HG03039 (cell line): ENCODE data around the gene OR10C1.
"Not testable (repeated sequence)": the region's sequence is repeated elsewhere in the genome, so short reads cannot be mapped to it uniquely, and the experiment has no call there.

Experiments
- ATAC-seq: cut with Tn5 transposase; IDR thresholded peaks from one replicate; pipeline ENCODE4 v1.9.1; 2021; ENCODE audit warnings: mild to moderate bottlenecking, moderate library complexity; ENCODE audit not compliant: unreplicated experiment

The OR10C1 gene

DNA sequence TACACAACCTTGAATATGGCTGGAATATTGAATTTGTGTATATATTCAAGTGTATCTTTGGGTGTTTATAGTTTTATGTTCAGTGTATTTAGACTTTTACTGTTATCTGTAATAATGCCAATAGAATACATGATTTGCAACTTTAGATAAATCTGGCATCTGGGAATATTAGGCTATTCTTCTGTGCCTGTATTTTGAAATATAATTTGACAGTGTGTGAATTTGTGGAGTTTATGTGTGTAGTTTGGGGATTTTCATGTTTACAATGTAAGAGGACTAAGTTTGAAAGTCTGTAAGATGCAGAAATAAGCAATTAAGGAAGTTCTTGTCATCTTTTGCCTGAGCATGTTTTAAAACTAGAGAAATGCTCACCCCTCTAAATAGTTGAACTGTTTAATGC is at the start of gene OR10C1:
TSS of gene OR10C1 (plus strand) at position 301 of the 400 bp plus-strand sequence. CDS start 710 bp downstream, outside the sequence.
- ATAC-seq: no peak

- no peak for ATAC-seq
Measured at GRCh38 chr6:29395331-29395730, 43.8 kb upstream of the OR10C1 start, which contains the start of gene OR12D2. OR12D2 (plus strand) TSS chr6:29395631; CDS start chr6:29396700, 1,069 bp downstream.

DNA sequence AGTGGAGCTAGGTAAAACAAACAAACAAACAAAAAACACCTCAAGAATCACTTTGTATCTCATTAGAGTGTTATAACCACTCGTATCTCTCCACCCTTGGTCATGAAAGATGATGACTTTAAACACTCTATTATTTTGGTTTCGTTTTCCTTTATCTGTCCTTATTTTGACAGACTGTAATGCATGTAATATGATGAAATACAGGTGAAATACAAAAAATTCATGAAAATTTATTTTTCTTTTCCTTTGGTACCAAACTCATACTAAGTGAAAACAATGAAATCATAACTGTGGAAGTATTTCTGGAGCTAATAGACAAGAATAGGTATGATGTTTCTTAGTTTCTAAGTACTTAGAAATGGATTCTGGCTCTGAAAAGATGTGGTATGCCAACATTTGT is 39.6 kb upstream of the OR10C1 start:
- ATAC-seq: no peak

- no peak for ATAC-seq
Measured at GRCh38 chr6:29403801-29404200, 35.3 kb upstream of the OR10C1 start.

DNA sequence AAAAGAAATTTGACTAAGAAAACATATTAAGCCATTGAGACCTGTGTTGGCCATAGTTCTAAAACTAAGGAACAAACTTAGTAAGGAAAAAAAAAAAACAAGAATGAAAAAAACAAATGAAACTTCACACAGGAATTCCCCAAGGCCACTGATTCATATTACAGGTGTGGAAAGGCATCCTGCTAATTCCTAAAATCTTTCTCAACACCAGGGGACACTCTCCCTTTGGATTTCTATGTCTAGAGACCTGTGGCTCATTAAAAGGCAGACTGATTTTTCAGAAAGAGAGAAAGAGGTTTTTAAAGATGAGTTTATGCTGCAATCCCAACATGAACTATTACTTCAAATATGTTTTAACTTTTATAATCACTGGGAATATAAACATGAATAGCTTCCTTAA is 24.5 kb upstream of the OR10C1 start, which contains the start of gene OR12D1:
TSS of gene OR12D1 (plus strand) at position 341 of the 400 bp plus-strand sequence.
- no peak for ATAC-seq

GRCh38 chr6:29419516-29419915 is 19.6 kb upstream of the OR10C1 start:
- no peak for ATAC-seq

DNA sequence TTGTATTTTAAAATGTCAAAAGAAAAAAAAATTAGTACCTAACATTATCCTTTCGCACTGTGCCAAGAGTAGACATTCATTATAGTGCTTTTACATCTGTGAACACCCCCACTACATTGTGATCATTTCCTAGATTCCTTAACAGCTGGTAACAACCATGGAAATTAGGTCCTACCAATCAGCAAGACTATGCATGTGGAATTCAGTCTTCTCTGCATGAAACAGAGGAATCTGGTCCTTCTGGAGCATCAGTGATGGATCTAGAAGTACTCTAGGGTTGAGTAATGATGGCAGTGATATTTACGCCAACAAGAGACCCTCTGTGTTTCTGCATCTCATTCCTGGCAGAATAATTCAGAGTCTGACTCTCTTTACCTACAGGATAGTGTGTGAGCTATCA is 14.9 kb upstream of the OR10C1 start:
- ATAC-seq: no peak

GRCh38 chr6:29424575-29424974 is 14.5 kb upstream of the OR10C1 start:
- ATAC-seq: no peak

DNA sequence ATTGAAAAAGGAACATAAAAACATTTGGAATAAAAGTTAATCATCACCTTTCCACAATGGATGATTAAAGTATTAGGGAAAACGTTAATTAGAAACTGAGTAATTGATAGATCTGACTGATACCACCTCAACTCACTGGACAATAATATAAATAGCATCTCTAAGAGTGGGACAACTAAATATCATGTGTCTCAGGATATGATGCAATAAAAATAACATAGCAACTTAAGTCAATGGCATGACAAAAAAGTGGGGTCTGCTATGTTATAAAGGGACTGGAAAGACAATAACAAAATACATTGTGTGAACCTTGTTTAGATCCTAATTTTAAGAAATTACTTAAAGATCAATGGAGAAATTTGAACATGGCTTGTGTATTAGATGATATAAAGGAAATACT is 14.0 kb upstream of the OR10C1 start:
- no peak for ATAC-seq

- ATAC-seq: no peak
Measured at GRCh38 chr6:29426654-29427053, 12.5 kb upstream of the OR10C1 start.

- not testable (repeated sequence) for ATAC-seq
Measured at GRCh38 chr6:29436730-29437129, 2.4 kb upstream of the OR10C1 start.

DNA sequence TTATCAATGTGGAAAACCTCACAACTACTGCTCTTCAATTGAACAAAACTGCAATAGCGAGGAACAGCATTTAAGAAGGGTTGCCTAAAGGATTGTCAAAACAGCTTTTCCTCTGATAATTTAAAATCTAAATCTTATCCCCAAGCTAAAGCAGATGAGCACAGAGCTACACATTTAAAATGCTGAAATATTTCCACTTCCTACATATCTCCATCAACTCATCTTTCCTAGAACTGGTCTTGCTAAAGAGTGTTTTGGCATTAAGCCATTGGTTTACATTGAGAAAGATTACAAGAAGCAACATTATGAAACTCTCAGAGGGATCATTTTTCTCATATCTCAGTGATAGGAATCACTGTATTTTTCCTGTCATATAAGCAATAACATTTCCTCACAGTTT is 3.6 kb downstream of the OR10C1 start:
- ATAC-seq: no peak

DNA sequence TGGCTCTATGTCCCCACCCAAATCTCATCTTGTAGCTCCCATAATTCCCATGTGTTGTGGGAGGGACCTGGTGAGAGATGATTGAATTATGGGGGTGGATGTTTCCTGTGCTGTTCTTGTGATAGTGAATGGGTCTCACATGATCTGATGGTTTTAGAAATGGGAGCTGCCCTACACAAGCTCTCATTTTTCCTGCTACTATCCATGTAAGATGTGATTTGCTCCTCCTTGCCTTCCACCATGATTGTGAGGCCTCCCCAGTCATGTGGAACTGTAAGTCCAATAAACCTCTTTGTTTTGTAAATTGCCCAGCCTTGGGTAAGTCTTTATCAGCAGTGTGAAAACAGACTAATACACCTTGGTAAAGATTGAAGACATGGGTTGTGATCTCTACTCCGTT is 4.9 kb downstream of the OR10C1 start:
- not testable (repeated sequence) for ATAC-seq

- no peak for ATAC-seq
Measured at GRCh38 chr6:29447670-29448069, 8.6 kb downstream of the OR10C1 start.

DNA sequence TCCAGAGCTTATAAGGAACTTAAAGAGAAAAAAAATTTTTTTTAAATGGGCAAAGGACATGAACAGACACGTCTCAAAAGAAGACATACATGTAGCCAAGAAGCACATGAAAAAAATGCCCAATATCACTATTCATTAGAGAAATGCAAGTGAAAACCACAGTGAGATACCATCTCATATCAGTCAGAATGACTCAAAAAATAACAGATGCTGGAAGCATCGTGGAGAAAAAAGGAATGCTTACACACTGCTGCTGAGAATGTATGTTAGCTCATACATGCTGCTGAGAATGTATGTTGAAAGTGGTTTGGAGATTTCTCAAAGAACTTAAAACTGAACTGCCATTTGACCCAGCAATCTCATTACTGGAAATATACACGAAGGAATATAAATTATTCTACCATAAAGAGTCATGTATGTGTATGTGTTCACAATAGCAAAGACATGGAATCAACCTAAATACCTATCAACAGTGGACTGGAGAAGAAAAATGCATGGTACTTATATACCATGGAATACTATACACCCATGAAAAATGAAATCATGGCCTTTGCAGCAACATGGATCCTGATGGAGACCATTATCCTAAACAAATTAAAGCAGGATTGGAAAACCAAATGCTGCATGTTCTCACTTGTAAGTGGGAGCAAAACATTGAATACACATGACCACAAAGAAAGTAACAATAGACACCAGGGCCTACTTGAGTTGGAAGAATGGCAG is 12.5 kb downstream of the OR10C1 start:
- ATAC-seq: no peak

- no peak for ATAC-seq
Measured at GRCh38 chr6:29456971-29457370, 17.9 kb downstream of the OR10C1 start, which contains the start of the genes OR11A1 and OR2H1. OR11A1 (minus strand) TSS chr6:29457071; CDS start chr6:29427641, 29,430 bp downstream. OR2H1 (plus strand) TSS chr6:29457155; CDS start chr6:29461770, 4,615 bp downstream.

- no peak for ATAC-seq
Measured at GRCh38 chr6:29461021-29461814, 22.1 kb downstream of the OR10C1 start.

DNA sequence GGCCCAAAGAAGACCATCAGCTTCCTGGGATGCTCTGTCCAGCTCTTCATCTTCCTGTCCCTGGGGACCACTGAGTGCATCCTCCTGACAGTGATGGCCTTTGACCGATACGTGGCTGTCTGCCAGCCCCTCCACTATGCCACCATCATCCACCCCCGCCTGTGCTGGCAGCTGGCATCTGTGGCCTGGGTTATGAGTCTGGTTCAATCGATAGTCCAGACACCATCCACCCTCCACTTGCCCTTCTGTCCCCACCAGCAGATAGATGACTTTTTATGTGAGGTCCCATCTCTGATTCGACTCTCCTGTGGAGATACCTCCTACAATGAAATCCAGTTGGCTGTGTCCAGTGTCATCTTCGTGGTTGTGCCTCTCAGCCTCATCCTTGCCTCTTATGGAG is 22.9 kb downstream of the OR10C1 start:
- ATAC-seq: no peak

- ATAC-seq: no peak
Measured at GRCh38 chr6:29465279-29465678, 26.2 kb downstream of the OR10C1 start.

GRCh38 chr6:29465801-29466200 is 26.7 kb downstream of the OR10C1 start:
- no peak for ATAC-seq

- no peak for ATAC-seq
Measured at GRCh38 chr6:29466241-29466640, 27.1 kb downstream of the OR10C1 start.

- ATAC-seq: no peak
Measured at GRCh38 chr6:29474996-29475395, 35.9 kb downstream of the OR10C1 start.
